ENCODE results near the gene SLC1A4. TPM values are rescaled to one million over a fixed set of nuclear protein-coding genes. Genes with fewer than 3 reads are reported as not detected.
A peak's percentile ranks its signal among the peaks of the same experiment; 100 is the strongest.
"Not testable (repeated sequence)": the region's sequence is repeated elsewhere in the genome, so short reads cannot be mapped to it uniquely, and the experiment has no call there.

SLC1A4 gene
- total RNA-seq, 3 donors from 2014 or later: 8.2 to 14.7 (median 8.4) TPM

DNA sequence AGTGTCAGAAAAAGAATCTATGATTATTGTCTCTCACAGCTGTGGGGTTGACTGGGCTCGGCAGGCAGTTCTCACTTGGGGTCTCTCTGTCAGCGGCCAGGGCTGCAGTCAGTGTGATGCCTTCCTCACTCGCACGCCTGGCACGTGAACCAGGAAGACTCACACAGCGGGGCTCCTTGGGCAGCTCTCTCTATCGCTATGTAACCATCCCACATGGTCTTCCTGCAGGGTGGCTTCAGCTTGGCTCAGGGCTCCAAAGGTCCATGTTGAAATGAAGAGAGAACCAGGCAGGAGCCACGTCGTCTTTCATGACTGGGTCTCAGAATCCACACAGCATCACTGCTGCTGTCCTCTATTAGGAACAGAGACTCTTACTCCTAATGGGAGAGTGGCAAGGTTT, 30.6 kb upstream of the SLC1A4 start:
- H3K4me3 ChIP-seq: no peak overlapping the region
- H3K9me3 ChIP-seq: no peaks in the 10 kb centered on the region
- intact Hi-C loops (cut with DNase I, micrococcal nuclease): no loop called here
- H3K36me3 ChIP-seq (ENCODE audit: low read depth): no peaks in the 10 kb centered on the region
- H3K4me1 ChIP-seq (ENCODE audit: low read depth): peaks cover 14% of the 10 kb centered on the region
- DNase-seq (no peak), ATAC-seq (no peak)
- TF ChIP-seq, protein P1, sequence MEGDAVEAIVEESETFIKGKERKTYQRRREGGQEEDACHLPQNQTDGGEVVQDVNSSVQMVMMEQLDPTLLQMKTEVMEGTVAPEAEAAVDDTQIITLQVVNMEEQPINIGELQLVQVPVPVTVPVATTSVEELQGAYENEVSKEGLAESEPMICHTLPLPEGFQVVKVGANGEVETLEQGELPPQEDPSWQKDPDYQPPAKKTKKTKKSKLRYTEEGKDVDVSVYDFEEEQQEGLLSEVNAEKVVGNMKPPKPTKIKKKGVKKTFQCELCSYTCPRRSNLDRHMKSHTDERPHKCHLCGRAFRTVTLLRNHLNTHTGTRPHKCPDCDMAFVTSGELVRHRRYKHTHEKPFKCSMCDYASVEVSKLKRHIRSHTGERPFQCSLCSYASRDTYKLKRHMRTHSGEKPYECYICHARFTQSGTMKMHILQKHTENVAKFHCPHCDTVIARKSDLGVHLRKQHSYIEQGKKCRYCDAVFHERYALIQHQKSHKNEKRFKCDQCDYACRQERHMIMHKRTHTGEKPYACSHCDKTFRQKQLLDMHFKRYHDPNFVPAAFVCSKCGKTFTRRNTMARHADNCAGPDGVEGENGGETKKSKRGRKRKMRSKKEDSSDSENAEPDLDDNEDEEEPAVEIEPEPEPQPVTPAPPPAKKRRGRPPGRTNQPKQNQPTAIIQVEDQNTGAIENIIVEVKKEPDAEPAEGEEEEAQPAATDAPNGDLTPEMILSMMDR (IDR thresholded peaks at IDR 0.05): no peak

DNA sequence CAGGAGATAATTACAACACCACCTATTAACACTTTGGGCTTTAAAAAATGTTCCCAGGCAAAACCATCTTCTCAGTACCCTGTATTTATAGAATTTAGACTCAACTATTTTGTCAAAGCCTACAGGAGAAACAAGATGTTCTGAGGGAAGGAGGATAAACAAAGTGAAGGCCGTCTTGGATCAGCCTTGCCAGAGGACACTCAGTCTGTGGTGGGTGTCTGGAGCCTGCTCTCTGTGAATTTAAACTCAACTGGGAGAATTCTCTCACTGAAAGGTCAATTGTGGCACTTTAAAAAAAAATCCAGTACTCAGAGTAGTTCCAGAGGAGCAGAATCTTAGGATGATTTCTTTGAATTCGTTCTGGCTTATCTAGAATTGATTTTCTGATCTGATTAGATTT, 28.4 kb upstream of the SLC1A4 start:
- ATAC-seq (no peak), DNase-seq (no peak)
- intact Hi-C loops (cut with DNase I, micrococcal nuclease): no loop called here
- Histone ChIP-seq H3K4me1 (ENCODE audit: low read depth) (peaks cover 18% of the 10 kb centered on the region), H3K4me3 (no peak overlapping the region), H3K36me3 (ENCODE audit: low read depth) (no peaks in the 10 kb centered on the region), H3K9me3 (no peaks in the 10 kb centered on the region)
- TF ChIP-seq, protein P1 (IDR thresholded peaks at IDR 0.05): no peak

DNA sequence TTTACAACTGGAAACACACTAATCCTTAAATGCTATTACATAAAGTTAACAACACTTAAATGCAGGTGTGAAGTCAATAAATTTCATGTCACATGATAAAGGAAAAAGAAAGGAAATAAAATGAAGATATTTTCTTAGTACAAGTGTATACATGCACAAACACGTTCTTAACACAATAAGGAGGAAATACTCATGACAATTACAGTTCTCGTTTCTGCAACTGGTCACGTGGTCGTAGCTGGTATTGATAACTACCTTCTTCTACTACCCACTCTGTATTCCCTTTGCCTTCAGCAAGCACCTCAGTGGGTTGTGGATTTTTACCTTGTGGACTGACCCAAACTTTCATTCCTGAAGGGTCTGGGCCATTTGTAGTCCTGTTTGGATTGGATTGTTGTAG, 26.1 kb upstream of the SLC1A4 start:
- H3K36me3 ChIP-seq (ENCODE audit: low read depth); H3K9me3 ChIP-seq; intact Hi-C loops (cut with DNase I, micrococcal nuclease); ATAC-seq; H3K4me3 ChIP-seq: not testable (repeated sequence)
- peak in 1 of 3 donors; percentile 45 for DNase-seq
- peaks cover 24% of the 10 kb centered on the region for H3K4me1 ChIP-seq (ENCODE audit: low read depth)

DNA sequence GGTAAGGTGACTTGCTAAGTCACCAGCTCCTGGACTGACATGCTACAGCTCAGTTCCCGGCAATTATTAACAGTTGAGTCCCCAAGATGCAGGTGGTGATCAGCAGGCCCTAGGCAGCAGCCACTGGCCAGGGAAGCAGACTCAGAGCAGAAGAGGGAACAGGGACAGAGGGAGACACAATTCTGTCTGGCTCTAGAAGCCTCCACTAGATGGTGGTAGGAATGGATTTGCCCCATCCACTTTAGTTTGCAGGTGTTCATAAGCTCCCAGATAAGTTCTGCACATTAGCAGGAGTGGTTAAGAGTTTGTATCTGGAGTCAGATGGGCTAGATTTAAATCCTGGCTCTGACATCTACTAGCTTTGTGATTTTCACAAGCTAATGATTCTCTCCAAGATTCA, 25.5 kb upstream of the SLC1A4 start:
- TF ChIP-seq, protein P1 (IDR thresholded peaks at IDR 0.05): no peak
- Histone ChIP-seq H3K4me1 (ENCODE audit: low read depth) (peaks cover 24% of the 10 kb centered on the region), H3K4me3 (no peak overlapping the region), H3K9me3 (no peaks in the 10 kb centered on the region), H3K36me3 (ENCODE audit: low read depth) (no peaks in the 10 kb centered on the region)
- intact Hi-C loops (cut with DNase I, micrococcal nuclease): no loop called here
- no peak for DNase-seq
- ATAC-seq: peak; percentile 25

DNA sequence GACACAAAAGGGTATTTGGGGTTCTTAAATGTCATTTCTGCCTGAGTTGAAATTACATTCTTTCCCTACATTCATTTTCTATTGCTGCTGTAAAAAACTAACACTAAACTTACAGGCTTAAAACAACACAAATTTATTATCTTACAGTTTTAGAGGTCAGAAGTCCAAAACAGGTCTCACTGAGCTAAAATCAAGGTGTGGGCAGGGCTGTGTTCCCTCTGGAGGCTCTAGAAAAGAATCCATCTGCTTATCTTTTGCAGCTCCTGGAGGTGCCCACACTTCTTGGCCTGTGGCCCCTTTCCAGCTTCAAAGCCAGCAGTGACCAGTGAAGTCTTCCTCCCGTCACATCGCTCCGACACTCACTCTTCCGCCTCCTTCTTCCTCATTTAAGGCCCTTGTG, 23.2 kb upstream of the SLC1A4 start:
- DNase-seq: peak in 2 of 3 donors; percentile 36 to 47
- peak; percentile 67 for ATAC-seq
- Histone ChIP-seq H3K9me3 (no peaks in the 10 kb centered on the region), H3K36me3 (ENCODE audit: low read depth) (no peaks in the 10 kb centered on the region), H3K4me3 (no peak overlapping the region), H3K4me1 (ENCODE audit: low read depth) (peaks cover 23% of the 10 kb centered on the region)
- intact Hi-C loops (cut with DNase I, micrococcal nuclease): no loop called here
- TF ChIP-seq, protein P1 (IDR thresholded peaks at IDR 0.05): no peak

DNA sequence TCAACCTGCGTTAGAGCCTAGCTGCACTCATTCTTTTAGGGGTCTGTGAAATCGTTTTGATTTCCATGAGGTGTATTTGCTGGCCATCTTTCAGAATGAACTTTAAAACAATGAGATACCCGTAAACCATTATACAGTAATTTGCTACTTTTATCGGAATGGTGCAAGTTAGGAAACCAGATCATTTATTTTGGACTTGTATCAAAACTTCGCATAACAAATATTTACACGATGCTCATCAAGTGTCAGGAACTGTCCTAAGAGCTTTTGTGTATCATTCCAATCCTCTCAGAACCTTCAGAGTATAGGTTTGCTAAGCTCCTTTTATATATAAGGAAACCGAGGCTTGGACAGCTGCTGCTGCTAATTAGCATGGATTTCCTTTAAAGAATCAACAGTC, 22.4 kb upstream of the SLC1A4 start:
- TF ChIP-seq, protein P1 (IDR thresholded peaks at IDR 0.05): no peak
- Histone ChIP-seq H3K9me3 (no peaks in the 10 kb centered on the region), H3K4me1 (ENCODE audit: low read depth) (peaks cover 20% of the 10 kb centered on the region), H3K36me3 (ENCODE audit: low read depth) (no peaks in the 10 kb centered on the region), H3K4me3 (no peak overlapping the region)
- ATAC-seq (no peak), DNase-seq (no peak)
- intact Hi-C loops (cut with DNase I, micrococcal nuclease): no loop called here

Data from mucosa of descending colon (tissue), 3 donors.